HEK293 (cell line): ENCODE measurements around the gene ACACB.

Experiments
- CTCF ChIP-seq: fragments of 450-650 bp; formaldehyde crosslinking; IDR thresholded peaks from 2 replicates; pipeline ENCODE4 v1.5.1; 2016; ENCODE audit warnings: missing biosample characterization, missing genetic modification characterization
- KLF16 ChIP-seq: fragments of 450-650 bp; formaldehyde crosslinking; IDR thresholded peaks from 2 replicates; pipeline ENCODE4 v1.5.1; 2017; ENCODE audit warnings: missing biosample characterization, missing genetic modification characterization
- SP3 ChIP-seq: fragments of 450-650 bp; formaldehyde crosslinking; IDR thresholded peaks from 2 replicates; pipeline ENCODE4 v1.5.1; 2016; ENCODE audit warnings: missing biosample characterization, missing genetic modification characterization
- ZBTB7A ChIP-seq: fragments of 450-650 bp; formaldehyde crosslinking; IDR thresholded peaks from 2 replicates; pipeline ENCODE4 v1.5.1; 2016; ENCODE audit warnings: low read depth, missing biosample characterization, missing genetic modification characterization
- ZNF121 ChIP-seq: fragments of 450-650 bp; formaldehyde crosslinking; IDR thresholded peaks from 2 replicates; pipeline ENCODE4 v1.5.1; 2016; ENCODE audit warnings: missing biosample characterization, missing genetic modification characterization
- ZNF274 ChIP-seq, 2 experiments: fragments of 200-500 bp in 1 of 2; fragments of 450-650 bp in 1 of 2; sonication (Bioruptor generic) in 1 of 2; formaldehyde crosslinking in 1 of 2; IDR thresholded peaks; 2 replicates each; pipeline versions ENCODE4 v1.5.1 to v1.6.1; 2014 to 2016; ENCODE audit warnings: borderline replicate concordance in 1 of 2, inconsistent platforms in 1 of 2, low read length in 1 of 2, missing biosample characterization in 1 of 2, missing genetic modification characterization in 1 of 2
- ZNF324 ChIP-seq: fragments of 450-650 bp; formaldehyde crosslinking; IDR thresholded peaks from 2 replicates; pipeline ENCODE4 v1.5.1; 2016; ENCODE audit warnings: missing biosample characterization, missing genetic modification characterization
- ZNF362 ChIP-seq: fragments of 450-650 bp; formaldehyde crosslinking; IDR thresholded peaks from 2 replicates; pipeline ENCODE4 v1.5.1; 2016; ENCODE audit warnings: missing biosample characterization, missing genetic modification characterization
- TF ChIP-seq, protein P1 (sequence below): fragments of 450-650 bp; formaldehyde crosslinking; IDR thresholded peaks from 2 replicates; pipeline ENCODE4 v1.5.1; 2017; ENCODE audit warnings: missing biosample characterization, missing genetic modification characterization
- TF ChIP-seq, protein P2 (sequence below): fragments of 450-650 bp; formaldehyde crosslinking; IDR thresholded peaks from 2 replicates; pipeline ENCODE4 v1.5.1; 2016; ENCODE audit warnings: missing biosample characterization, missing genetic modification characterization
- TF ChIP-seq, protein P3 (sequence below): fragments of 450-650 bp; IDR thresholded peaks from 2 replicates; pipeline ENCODE4 v1.5.1; 2018; ENCODE audit warnings: missing biosample characterization, mild to moderate bottlenecking, missing genetic modification characterization

DNA sequence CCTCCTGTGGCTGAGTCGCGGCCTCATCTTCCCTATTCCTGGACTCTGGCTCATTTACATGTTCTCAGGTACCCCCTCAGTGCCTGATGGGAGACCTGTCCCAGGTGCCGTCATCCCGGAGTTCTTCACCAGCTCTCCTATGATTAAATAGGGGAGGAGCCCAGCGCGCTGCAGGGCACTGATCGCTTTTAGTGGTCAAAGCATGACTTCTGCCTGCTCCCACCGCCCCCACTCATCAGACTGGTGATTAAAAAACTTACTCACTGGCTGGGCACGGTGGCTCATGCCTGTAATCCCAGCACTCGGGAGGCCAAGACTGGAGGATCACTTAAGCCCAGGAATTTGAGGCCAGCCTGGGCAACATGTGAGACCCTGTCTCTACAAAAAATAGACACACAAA is 106.8 kb downstream of the ACACB start:
- TF ChIP-seq CTCF (tag by site-specific recombination) (no peak), KLF16 (no peak), ZNF121 (no peak), ZBTB7A (tag by site-specific recombination) (no peak), ZNF362 (tag by site-specific recombination) (no peak), ZNF324 (no peak), SP3 (tag by site-specific recombination) (no peak), ZNF274 (IDR thresholded peaks at IDR 0.05; ENCODE audit: low read length) (no peak), ZNF274 (tag by site-specific recombination; IDR thresholded peaks at IDR 0.05; ENCODE audit: borderline replicate concordance) (no peak)
- TF ChIP-seq, protein P1, sequence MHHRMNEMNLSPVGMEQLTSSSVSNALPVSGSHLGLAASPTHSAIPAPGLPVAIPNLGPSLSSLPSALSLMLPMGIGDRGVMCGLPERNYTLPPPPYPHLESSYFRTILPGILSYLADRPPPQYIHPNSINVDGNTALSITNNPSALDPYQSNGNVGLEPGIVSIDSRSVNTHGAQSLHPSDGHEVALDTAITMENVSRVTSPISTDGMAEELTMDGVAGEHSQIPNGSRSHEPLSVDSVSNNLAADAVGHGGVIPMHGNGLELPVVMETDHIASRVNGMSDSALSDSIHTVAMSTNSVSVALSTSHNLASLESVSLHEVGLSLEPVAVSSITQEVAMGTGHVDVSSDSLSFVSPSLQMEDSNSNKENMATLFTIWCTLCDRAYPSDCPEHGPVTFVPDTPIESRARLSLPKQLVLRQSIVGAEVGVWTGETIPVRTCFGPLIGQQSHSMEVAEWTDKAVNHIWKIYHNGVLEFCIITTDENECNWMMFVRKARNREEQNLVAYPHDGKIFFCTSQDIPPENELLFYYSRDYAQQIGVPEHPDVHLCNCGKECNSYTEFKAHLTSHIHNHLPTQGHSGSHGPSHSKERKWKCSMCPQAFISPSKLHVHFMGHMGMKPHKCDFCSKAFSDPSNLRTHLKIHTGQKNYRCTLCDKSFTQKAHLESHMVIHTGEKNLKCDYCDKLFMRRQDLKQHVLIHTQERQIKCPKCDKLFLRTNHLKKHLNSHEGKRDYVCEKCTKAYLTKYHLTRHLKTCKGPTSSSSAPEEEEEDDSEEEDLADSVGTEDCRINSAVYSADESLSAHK (tag by site-specific recombination), result no peak
- TF ChIP-seq, protein P2, sequence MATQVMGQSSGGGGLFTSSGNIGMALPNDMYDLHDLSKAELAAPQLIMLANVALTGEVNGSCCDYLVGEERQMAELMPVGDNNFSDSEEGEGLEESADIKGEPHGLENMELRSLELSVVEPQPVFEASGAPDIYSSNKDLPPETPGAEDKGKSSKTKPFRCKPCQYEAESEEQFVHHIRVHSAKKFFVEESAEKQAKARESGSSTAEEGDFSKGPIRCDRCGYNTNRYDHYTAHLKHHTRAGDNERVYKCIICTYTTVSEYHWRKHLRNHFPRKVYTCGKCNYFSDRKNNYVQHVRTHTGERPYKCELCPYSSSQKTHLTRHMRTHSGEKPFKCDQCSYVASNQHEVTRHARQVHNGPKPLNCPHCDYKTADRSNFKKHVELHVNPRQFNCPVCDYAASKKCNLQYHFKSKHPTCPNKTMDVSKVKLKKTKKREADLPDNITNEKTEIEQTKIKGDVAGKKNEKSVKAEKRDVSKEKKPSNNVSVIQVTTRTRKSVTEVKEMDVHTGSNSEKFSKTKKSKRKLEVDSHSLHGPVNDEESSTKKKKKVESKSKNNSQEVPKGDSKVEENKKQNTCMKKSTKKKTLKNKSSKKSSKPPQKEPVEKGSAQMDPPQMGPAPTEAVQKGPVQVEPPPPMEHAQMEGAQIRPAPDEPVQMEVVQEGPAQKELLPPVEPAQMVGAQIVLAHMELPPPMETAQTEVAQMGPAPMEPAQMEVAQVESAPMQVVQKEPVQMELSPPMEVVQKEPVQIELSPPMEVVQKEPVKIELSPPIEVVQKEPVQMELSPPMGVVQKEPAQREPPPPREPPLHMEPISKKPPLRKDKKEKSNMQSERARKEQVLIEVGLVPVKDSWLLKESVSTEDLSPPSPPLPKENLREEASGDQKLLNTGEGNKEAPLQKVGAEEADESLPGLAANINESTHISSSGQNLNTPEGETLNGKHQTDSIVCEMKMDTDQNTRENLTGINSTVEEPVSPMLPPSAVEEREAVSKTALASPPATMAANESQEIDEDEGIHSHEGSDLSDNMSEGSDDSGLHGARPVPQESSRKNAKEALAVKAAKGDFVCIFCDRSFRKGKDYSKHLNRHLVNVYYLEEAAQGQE (tag by site-specific recombination), result no peak
- TF ChIP-seq, protein P3, sequence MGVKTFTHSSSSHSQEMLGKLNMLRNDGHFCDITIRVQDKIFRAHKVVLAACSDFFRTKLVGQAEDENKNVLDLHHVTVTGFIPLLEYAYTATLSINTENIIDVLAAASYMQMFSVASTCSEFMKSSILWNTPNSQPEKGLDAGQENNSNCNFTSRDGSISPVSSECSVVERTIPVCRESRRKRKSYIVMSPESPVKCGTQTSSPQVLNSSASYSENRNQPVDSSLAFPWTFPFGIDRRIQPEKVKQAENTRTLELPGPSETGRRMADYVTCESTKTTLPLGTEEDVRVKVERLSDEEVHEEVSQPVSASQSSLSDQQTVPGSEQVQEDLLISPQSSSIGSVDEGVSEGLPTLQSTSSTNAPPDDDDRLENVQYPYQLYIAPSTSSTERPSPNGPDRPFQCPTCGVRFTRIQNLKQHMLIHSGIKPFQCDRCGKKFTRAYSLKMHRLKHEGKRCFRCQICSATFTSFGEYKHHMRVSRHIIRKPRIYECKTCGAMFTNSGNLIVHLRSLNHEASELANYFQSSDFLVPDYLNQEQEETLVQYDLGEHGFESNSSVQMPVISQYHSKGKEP (tag by site-specific recombination), result no peak
